Muscle layer of duodenum (tissue), 2 donors: Measurements from ENCODE around the gene SLC39A5.

Experiments used
- H3K27ac ChIP-seq: one replicate; pipeline ENCODE4 v1.7.0; 2013; ENCODE audit warnings: mild to moderate bottlenecking, low read length
- H3K27me3 ChIP-seq: one replicate; pipeline ENCODE4 v1.7.0; 2013; ENCODE audit warnings: low read depth, mild to moderate bottlenecking, control low read depth, low read length
- H3K36me3 ChIP-seq, 2 donors: one replicate each; pipeline ENCODE4 v1.7.0; 2013; ENCODE audit warnings: low read length in 2 of 2, control low read depth in 1 of 2, mild to moderate bottlenecking in 1 of 2; ENCODE audit not compliant: insufficient read depth in 2 of 2, control insufficient read depth in 1 of 2
- H3K4me1 ChIP-seq, 2 donors: one replicate each; pipeline ENCODE4 v1.7.0; 2013; ENCODE audit warnings: low read length in 2 of 2, mild to moderate bottlenecking in 2 of 2, control low read depth in 1 of 2, moderate library complexity in 1 of 2; ENCODE audit not compliant: insufficient read depth in 2 of 2, control insufficient read depth in 1 of 2
- H3K4me3 ChIP-seq, 2 donors: one replicate each; pipeline ENCODE4 v1.7.0; 2013; ENCODE audit warnings: low read length in 2 of 2, low read depth in 1 of 2, mild to moderate bottlenecking in 1 of 2
- H3K9me3 ChIP-seq, 2 donors: one replicate each; pipeline ENCODE4 v1.7.0; 2013; ENCODE audit warnings: low read length in 2 of 2, control low read depth in 1 of 2, mild to moderate bottlenecking in 1 of 2; ENCODE audit not compliant: control insufficient read depth in 1 of 2
- donor health status: healthy.

The SLC39A5 gene

GRCh38 chr12:56216461-56216860, 13.4 kb upstream of the SLC39A5 start:
- Histone ChIP-seq H3K4me1 (peaks cover 0 to 12% of the 10 kb centered on the region in 2 donors), H3K27ac (no peak overlapping the region), H3K4me3 (no peak overlapping the region), H3K27me3 (no peaks in the 10 kb centered on the region), H3K36me3 (peaks cover 34 to 56% of the 10 kb centered on the region in 2 donors), H3K9me3 (no peaks in the 10 kb centered on the region)

GRCh38 chr12:56219840-56220239, 10.0 kb upstream of the SLC39A5 start:
- Histone ChIP-seq H3K4me1 (peaks cover 4 to 29% of the 10 kb centered on the region in 2 donors), H3K36me3 (peaks cover 9 to 26% of the 10 kb centered on the region in 2 donors), H3K27ac (no peak overlapping the region), H3K27me3 (no peaks in the 10 kb centered on the region), H3K4me3 (no peak overlapping the region), H3K9me3 (no peaks in the 10 kb centered on the region)

- Histone ChIP-seq H3K4me3 (peak overlapping the region; percentile 83 to 93), H3K27me3 (no peaks in the 10 kb centered on the region), H3K27ac (peak overlapping the region; percentile 99), H3K4me1 (peaks cover 4 to 33% of the 10 kb centered on the region in 2 donors), H3K9me3 (no peaks in the 10 kb centered on the region), H3K36me3 (peaks cover 4 to 17% of the 10 kb centered on the region in 2 donors)
These were observed 9.1 kb upstream of the SLC39A5 start for GRCh38 chr12:56220611-56221231.

DNA sequence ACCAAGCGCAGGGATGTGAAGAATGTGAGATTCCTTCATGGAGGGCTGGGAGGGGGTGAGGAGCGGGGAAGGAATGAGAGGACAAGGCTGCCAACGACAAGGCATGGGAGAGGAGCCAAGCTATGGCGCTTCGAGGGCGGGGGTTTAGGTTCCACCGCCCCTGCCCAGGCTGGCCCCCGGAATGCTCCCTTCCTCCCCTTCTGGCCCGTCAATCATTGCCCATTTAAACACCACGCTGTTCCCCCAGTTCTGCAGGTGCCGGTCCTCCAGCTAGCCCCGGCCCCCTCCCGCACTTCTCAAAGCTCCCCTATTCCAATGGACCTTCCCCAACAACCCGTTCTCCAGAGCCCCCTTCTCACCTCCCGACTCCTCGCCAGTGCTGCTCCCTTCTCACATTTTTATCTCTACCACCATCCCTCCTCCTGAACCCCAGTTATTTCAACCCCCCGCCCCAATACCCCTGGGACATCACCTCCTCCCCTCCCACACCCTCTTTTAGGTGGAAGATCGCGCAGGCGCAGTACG, 8.6 kb upstream of the SLC39A5 start:
- H3K27ac ChIP-seq, result peak overlapping the region; percentile 99
- H3K36me3 ChIP-seq, result peaks cover 7 to 15% of the 10 kb centered on the region in 2 donors
- H3K27me3 ChIP-seq, result no peaks in the 10 kb centered on the region
- H3K9me3 ChIP-seq, result no peaks in the 10 kb centered on the region
- H3K4me1 ChIP-seq, result peaks cover 4 to 33% of the 10 kb centered on the region in 2 donors
- H3K4me3 ChIP-seq, result peak overlapping the region; percentile 83 to 93

DNA sequence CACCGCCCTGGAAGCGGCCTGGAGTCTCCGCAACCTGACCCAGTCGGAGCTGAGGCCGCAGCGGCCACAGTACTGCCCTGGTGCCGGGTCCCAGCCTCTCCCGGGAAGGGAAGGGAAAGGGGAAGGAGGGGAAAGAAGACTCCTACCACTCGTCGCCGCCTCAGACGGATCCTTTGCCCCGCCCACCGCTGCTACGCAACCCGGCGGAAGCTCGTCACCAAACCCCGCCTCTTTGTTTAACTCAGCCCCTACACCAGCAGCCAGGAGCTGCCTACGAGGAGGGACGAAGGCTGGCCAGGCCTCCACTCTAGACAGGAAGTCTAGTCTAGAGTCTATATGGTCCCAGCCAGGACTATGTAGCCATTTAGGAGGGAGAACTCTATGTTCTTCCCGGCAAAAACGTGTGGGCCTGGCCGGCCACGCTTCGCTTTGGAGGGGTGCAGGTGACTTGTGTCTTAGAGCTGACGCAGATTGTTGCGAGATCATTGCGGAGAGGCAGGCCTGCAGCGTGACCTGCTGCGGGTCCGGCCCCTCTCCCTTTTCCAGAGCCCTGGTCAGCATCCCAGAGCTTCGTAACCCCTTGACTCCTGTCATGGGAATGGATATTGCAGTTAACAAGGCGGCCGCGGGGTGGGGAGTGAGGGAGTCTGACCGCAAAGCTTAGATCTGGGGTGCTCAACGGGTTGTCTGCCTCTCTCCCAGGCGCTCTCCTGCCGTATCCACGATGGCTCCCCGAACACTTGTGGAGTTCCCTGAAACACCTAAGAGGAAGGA, 7.9 kb upstream of the SLC39A5 start, which contains the start of gene RNF41:
Gene RNF41, minus strand, starts transcription at position 166 of the 774 bp plus-strand sequence. CDS start 7,875 bp downstream, outside the sequence.
- no peaks in the 10 kb centered on the region for H3K9me3 ChIP-seq
- peaks cover 4 to 33% of the 10 kb centered on the region in 2 donors for H3K4me1 ChIP-seq
- peak within 1 kb of the TSS; percentile 83 to 93 for H3K4me3 ChIP-seq
- H3K27me3 ChIP-seq, result no peaks in the 10 kb centered on the region
- H3K36me3 ChIP-seq, result peaks cover 4 to 10% of the 10 kb centered on the region in 2 donors
- peak within 1 kb of the TSS; percentile 99 for H3K27ac ChIP-seq

DNA sequence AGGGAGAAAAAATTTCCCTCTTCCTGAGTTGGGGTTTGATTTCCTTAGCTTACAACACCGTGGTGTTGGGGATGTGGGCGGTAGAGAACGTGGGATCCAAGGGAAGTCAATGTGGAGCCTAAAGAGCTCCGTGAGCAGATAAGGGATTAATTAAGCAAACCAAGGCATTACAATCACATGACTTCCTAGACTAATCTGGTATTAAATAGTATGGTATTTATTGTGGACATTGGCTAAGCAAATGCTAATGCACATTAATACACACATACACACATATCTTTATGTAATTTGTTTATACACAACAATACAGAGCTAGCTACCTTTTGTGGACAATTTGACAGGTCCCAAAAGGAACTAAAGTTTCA, 7.3 kb upstream of the SLC39A5 start:
- Histone ChIP-seq H3K4me3 (peak overlapping the region; percentile 83 to 93), H3K27me3 (no peaks in the 10 kb centered on the region), H3K36me3 (peaks cover 4 to 14% of the 10 kb centered on the region in 2 donors), H3K4me1 (peaks cover 4 to 33% of the 10 kb centered on the region in 2 donors), H3K27ac (peak overlapping the region; percentile 99), H3K9me3 (no peaks in the 10 kb centered on the region)

GRCh38 chr12:56223571-56224101, 6.2 kb upstream of the SLC39A5 start:
- peaks cover 4 to 33% of the 10 kb centered on the region in 2 donors for H3K4me1 ChIP-seq
- H3K36me3 ChIP-seq, result peaks cover 4 to 14% of the 10 kb centered on the region in 2 donors
- H3K4me3 ChIP-seq, result peak overlapping the region; percentile 59 to 81
- H3K27me3 ChIP-seq, result no peaks in the 10 kb centered on the region
- no peaks in the 10 kb centered on the region for H3K9me3 ChIP-seq
- H3K27ac ChIP-seq, result peak overlapping the region; percentile 79

GRCh38 chr12:56224102-56224701, 5.6 kb upstream of the SLC39A5 start, which contains the start of gene NABP2:
Gene NABP2, plus strand, starts transcription at chr12:56224342. Its CDS starts 515 bp downstream, at chr12:56224857.
- Histone ChIP-seq H3K36me3 (peaks cover 4 to 17% of the 10 kb centered on the region in 2 donors), H3K4me1 (peaks cover 4 to 33% of the 10 kb centered on the region in 2 donors), H3K9me3 (no peaks in the 10 kb centered on the region), H3K27me3 (no peaks in the 10 kb centered on the region), H3K27ac (peak within 1 kb of the TSS; percentile 80), H3K4me3 (peak within 1 kb of the TSS; percentile 81 to 84)

GRCh38 chr12:56224954-56225353, 4.9 kb upstream of the SLC39A5 start:
- Histone ChIP-seq H3K27ac (peak overlapping the region; percentile 80), H3K4me3 (peak overlapping the region; percentile 81 to 84), H3K27me3 (no peaks in the 10 kb centered on the region), H3K9me3 (no peaks in the 10 kb centered on the region), H3K4me1 (peaks cover 4 to 32% of the 10 kb centered on the region in 2 donors), H3K36me3 (peaks cover 4 to 19% of the 10 kb centered on the region in 2 donors)

GRCh38 chr12:56229082-56229481, 769 bp upstream of the SLC39A5 start:
- H3K27ac ChIP-seq, result no peak overlapping the region
- H3K9me3 ChIP-seq, result no peaks in the 10 kb centered on the region
- no peak overlapping the region for H3K4me3 ChIP-seq
- no peaks in the 10 kb centered on the region for H3K27me3 ChIP-seq
- peaks cover 4 to 9% of the 10 kb centered on the region in 2 donors for H3K36me3 ChIP-seq
- peaks cover 0 to 7% of the 10 kb centered on the region in 2 donors for H3K4me1 ChIP-seq
